Colonic mucosa (tissue), 4 donors: ENCODE data around the gene ZNF554. TPM values are rescaled to one million over a fixed set of nuclear protein-coding genes. Genes with fewer than 3 reads are reported as not detected.
A peak's percentile ranks its signal among the peaks of the same experiment; 100 is the strongest.

Source experiments
- DNase-seq: peaks from one replicate; pipeline ENCODE4 v3.0.0-alpha.2; 2020
- H3K27ac ChIP-seq: fragments of 200-600 bp; one replicate; pipeline ENCODE4 v1.8.0; 2021
- H3K27me3 ChIP-seq: fragments of 200-600 bp; one replicate; pipeline ENCODE4 v1.8.0; 2021
- H3K36me3 ChIP-seq: fragments of 200-600 bp; one replicate; pipeline ENCODE4 v1.8.0; 2021
- H3K4me1 ChIP-seq: fragments of 200-600 bp; one replicate; pipeline ENCODE4 v1.8.0; 2021; ENCODE audit warnings: mild to moderate bottlenecking
- H3K4me3 ChIP-seq: fragments of 200-600 bp; one replicate; pipeline ENCODE4 v1.8.0; 2021
- H3K9ac ChIP-seq, 2 donors: one replicate each; pipeline ENCODE4 v1.7.0; 2013; ENCODE audit warnings: control low read depth in 2 of 2, low read depth in 2 of 2, low read length in 2 of 2
- H3K9me3 ChIP-seq: fragments of 200-600 bp; one replicate; pipeline ENCODE4 v1.8.0; 2021
- CTCF ChIP-seq: fragments of 200-600 bp; IDR thresholded peaks from one replicate; pipeline ENCODE4 v1.8.0; 2022; ENCODE audit warnings: antibody characterized with exemption, mild to moderate bottlenecking
- intact Hi-C: fragments of 100-400 bp; cut with DNase I; formaldehyde crosslinking; loops from one replicate; pipeline ENCODE4 v1.14.1; 2022
- total RNA-seq, 2 donors: library from RNA; stranded (reverse); fragmentation: NEBNext Ultra II Directional in 1 of 2; extraction: Animal tissue kit (Norgen Biotek cat#: 25700) in 1 of 2; gene quantifications; one replicate each; pipeline ENCODE4 v1.2.1, GENCODE V29; 2021
- donor health status: healthy.
- donor health status: DM: no; HTN: no; CAD: no.
- donor health status: DM: no; HTN: no; CAD: no.

Gene ZNF554
- total RNA-seq, 2 donors from 2014 or later, result 3.0 to 5.1 TPM

- no peaks in the 10 kb centered on the region for H3K9me3 ChIP-seq
- no peak overlapping the region for H3K4me3 ChIP-seq
- intact Hi-C loops, result no loop called here
- peaks cover 5% of the 10 kb centered on the region for H3K36me3 ChIP-seq
- peak overlapping the region; percentile 27 to 67 for H3K9ac ChIP-seq
- no peaks in the 10 kb centered on the region for H3K27me3 ChIP-seq
- no peaks in the 10 kb centered on the region for H3K4me1 ChIP-seq
- peak; percentile 76 for DNase-seq
- H3K27ac ChIP-seq, result peak overlapping the region; percentile 55
- TF ChIP-seq CTCF, result no peak
Observed at GRCh38 chr19:2811221-2811722, 8.4 kb upstream of the ZNF554 start.

GRCh38 chr19:2811735-2812413, 7.8 kb upstream of the ZNF554 start:
- Histone ChIP-seq H3K4me3 (no peak overlapping the region), H3K27me3 (no peaks in the 10 kb centered on the region), H3K9ac (peak overlapping the region; percentile 30 to 70), H3K27ac (peak overlapping the region; percentile 55), H3K9me3 (no peaks in the 10 kb centered on the region), H3K4me1 (no peaks in the 10 kb centered on the region), H3K36me3 (peaks cover 5% of the 10 kb centered on the region)
- intact Hi-C loops, result no loop called here
- no peak for TF ChIP-seq CTCF
- peak; percentile 72 for DNase-seq

GRCh38 chr19:2812414-2813234, 7.0 kb upstream of the ZNF554 start:
- Histone ChIP-seq H3K27ac (no peak overlapping the region), H3K36me3 (peaks cover 5% of the 10 kb centered on the region), H3K4me1 (no peaks in the 10 kb centered on the region), H3K9ac (peak overlapping the region; percentile 30 to 70), H3K9me3 (no peaks in the 10 kb centered on the region), H3K27me3 (no peaks in the 10 kb centered on the region), H3K4me3 (no peak overlapping the region)
- no peak for TF ChIP-seq CTCF
- no peak for DNase-seq
- intact Hi-C loops, result no loop called here

GRCh38 chr19:2813235-2814160, 6.2 kb upstream of the ZNF554 start:
- intact Hi-C loops, result no loop called here
- H3K4me1 ChIP-seq, result no peaks in the 10 kb centered on the region
- no peak for TF ChIP-seq CTCF
- H3K4me3 ChIP-seq, result no peak overlapping the region
- no peaks in the 10 kb centered on the region for H3K9me3 ChIP-seq
- no peak overlapping the region for H3K9ac ChIP-seq
- no peak overlapping the region for H3K27ac ChIP-seq
- no peaks in the 10 kb centered on the region for H3K27me3 ChIP-seq
- no peak for DNase-seq
- peaks cover 5% of the 10 kb centered on the region for H3K36me3 ChIP-seq

GRCh38 chr19:2814426-2814825, 5.2 kb upstream of the ZNF554 start:
- Histone ChIP-seq H3K27ac (no peak overlapping the region), H3K4me3 (no peak overlapping the region), H3K9ac (no peak overlapping the region), H3K4me1 (no peaks in the 10 kb centered on the region), H3K36me3 (peaks cover 5% of the 10 kb centered on the region), H3K9me3 (no peaks in the 10 kb centered on the region), H3K27me3 (no peaks in the 10 kb centered on the region)
- DNase-seq, result no peak
- no peak for TF ChIP-seq CTCF
- intact Hi-C loops, result no loop called here
